ENCODE data around the gene RAPGEF2.

RAPGEF2 gene

GRCh38 chr4:159379836-159380235 is 277.0 kb downstream of the RAPGEF2 start:
- no peak for DNase-seq

GRCh38 chr4:159382856-159383561 is 280.1 kb downstream of the RAPGEF2 start:
- no peak for DNase-seq

GRCh38 chr4:159383562-159383931 is 280.7 kb downstream of the RAPGEF2 start:
- DNase-seq: no peak

GRCh38 chr4:159384017-159384416 is 281.1 kb downstream of the RAPGEF2 start:
- no peak for DNase-seq

- DNase-seq: no peak
These were observed 281.8 kb downstream of the RAPGEF2 start for GRCh38 chr4:159384632-159385031.

GRCh38 chr4:159386620-159387019 is 283.7 kb downstream of the RAPGEF2 start:
- DNase-seq: no peak

GRCh38 chr4:159389756-159390155 is 286.9 kb downstream of the RAPGEF2 start:
- DNase-seq: no peak

- no peak for DNase-seq
These were observed 287.8 kb downstream of the RAPGEF2 start for GRCh38 chr4:159390648-159391047.

- DNase-seq: no peak
These were observed 292.8 kb downstream of the RAPGEF2 start for GRCh38 chr4:159395693-159396092.

- DNase-seq: no peak
These were observed 293.3 kb downstream of the RAPGEF2 start for GRCh38 chr4:159396151-159396550.

GRCh38 chr4:159398236-159398638 is 295.4 kb downstream of the RAPGEF2 start:
- DNase-seq: no peak

- DNase-seq: no peak
These were observed 297.8 kb downstream of the RAPGEF2 start for GRCh38 chr4:159400558-159401225.

GRCh38 chr4:159401226-159401712 is 298.4 kb downstream of the RAPGEF2 start:
- no peak for DNase-seq

GRCh38 chr4:159401791-159402380 is 299.0 kb downstream of the RAPGEF2 start:
- DNase-seq: no peak
